Stimulated activated CD4-positive, alpha-beta T cell treated with anti-CD3 and anti-CD28 coated beads, TNF-alpha, amount 100 ng/mL, for 24 hours (primary cell): ENCODE data around the gene BLOC1S1.

ENCODE experiments used
- DNase-seq, 3 experiments: peaks; one replicate each; pipeline ENCODE4 v3.0.0-alpha.2; 2020; ENCODE audit warnings: low read depth in 3 of 3

Gene BLOC1S1

GRCh38 chr12:55711786-55712553, 3.9 kb upstream of the BLOC1S1 start:
- no peak for DNase-seq

GRCh38 chr12:55712700-55713415, 3.0 kb upstream of the BLOC1S1 start:
- no peak for DNase-seq

GRCh38 chr12:55713721-55714120, 2.1 kb upstream of the BLOC1S1 start:
- DNase-seq = no peak

GRCh38 chr12:55715169-55715764, 579 bp upstream of the BLOC1S1 start:
- DNase-seq = no peak

- no peak for DNase-seq
Observed at GRCh38 chr12:55716582-55716957, 724 bp downstream of the BLOC1S1 start.

- DNase-seq = no peak
Observed at GRCh38 chr12:55717011-55718007, 1.5 kb downstream of the BLOC1S1 start.

- no peak for DNase-seq
Observed at GRCh38 chr12:55718015-55718414, 2.2 kb downstream of the BLOC1S1 start.

GRCh38 chr12:55718624-55719275, 2.9 kb downstream of the BLOC1S1 start:
- DNase-seq = no peak

GRCh38 chr12:55719371-55719770, 3.5 kb downstream of the BLOC1S1 start:
- DNase-seq = no peak

GRCh38 chr12:55720071-55720564, 4.3 kb downstream of the BLOC1S1 start, which contains the start of gene RDH5:
RDH5 (plus strand) TSS chr12:55720393; CDS start chr12:55721185, 792 bp downstream.
- DNase-seq = no peak

GRCh38 chr12:55720894-55721444, 5.1 kb downstream of the BLOC1S1 start:
- DNase-seq = no peak

GRCh38 chr12:55721601-55722213, 5.9 kb downstream of the BLOC1S1 start:
- DNase-seq = no peak

- DNase-seq = no peak
Observed at GRCh38 chr12:55722948-55723347, 7.1 kb downstream of the BLOC1S1 start.

GRCh38 chr12:55723516-55724225, 7.8 kb downstream of the BLOC1S1 start:
- no peak for DNase-seq

GRCh38 chr12:55724226-55724939, 8.5 kb downstream of the BLOC1S1 start:
- peak in 1 of 3 experiments; percentile 66 for DNase-seq

- DNase-seq = no peak
Observed at GRCh38 chr12:55724940-55725309, 9.1 kb downstream of the BLOC1S1 start.

- DNase-seq = no peak
Observed at GRCh38 chr12:55725556-55725955, 9.7 kb downstream of the BLOC1S1 start.

GRCh38 chr12:55726971-55727370, 11.1 kb downstream of the BLOC1S1 start:
- no peak for DNase-seq
